ENCODE results near the gene RAB3A.
"Not testable (repeated sequence)": the region's sequence is repeated elsewhere in the genome, so short reads cannot be mapped to it uniquely, and the experiment has no call there.

The RAB3A gene

DNA sequence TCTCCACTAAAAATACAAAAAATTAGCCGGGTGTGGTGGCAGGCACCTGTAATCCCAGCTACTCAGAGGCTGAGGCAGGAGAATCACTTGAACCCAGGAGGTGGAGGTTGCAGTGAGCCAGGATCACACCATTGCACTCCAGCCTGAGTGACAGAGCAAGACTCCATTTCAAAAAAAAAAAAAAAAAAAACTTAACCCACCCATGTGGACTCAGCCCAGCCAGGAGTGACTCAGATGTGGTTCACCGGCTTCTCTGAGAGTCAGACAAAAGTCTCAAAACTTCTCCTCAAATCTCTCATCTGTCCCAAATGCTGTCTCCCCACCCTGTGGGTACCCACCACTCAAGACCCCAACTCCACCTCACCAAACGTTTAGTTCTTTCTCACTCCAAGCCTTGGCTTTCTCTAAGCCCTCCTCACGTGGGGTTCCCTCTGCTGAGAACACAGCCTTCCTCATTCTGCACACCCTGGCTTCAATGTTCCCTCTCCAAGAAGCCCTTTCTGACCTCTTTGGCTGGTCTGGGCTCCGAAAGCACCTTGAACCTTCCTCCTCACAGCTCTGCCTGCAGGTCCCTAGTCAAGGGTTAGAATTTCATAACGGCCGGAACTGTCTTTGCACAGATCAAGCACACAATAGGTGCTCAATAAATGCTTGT, 11.1 kb upstream of the RAB3A start:
- Histone ChIP-seq H3K9me3 (ENCODE audit: control insufficient read depth in 5 of 5, low read length in 5 of 5) (no peaks in the 10 kb centered on the region), H3K9ac (ENCODE audit: low read length in 5 of 5) (no peak overlapping the region), H3K4me1 (ENCODE audit: control insufficient read depth in 5 of 5, insufficient read depth in 5 of 5, low read length in 5 of 5) (no peaks in the 10 kb centered on the region), H3K27me3 (ENCODE audit: control insufficient read depth in 5 of 5, insufficient read depth in 4 of 5, low read length in 5 of 5) (peaks cover 0 to 20% (median 8%) of the 10 kb centered on the region in 5 donors), H3K27ac (ENCODE audit: low read depth, low read length) (no peak overlapping the region), H3K4me3 (ENCODE audit: low read depth in 1 of 5, low read length in 5 of 5) (no peak overlapping the region), H3K36me3 (ENCODE audit: control insufficient read depth in 5 of 5, insufficient read depth in 5 of 5, low read length in 5 of 5) (no peaks in the 10 kb centered on the region)

GRCh38 chr19:18211683-18212082, 7.8 kb upstream of the RAB3A start:
- Histone ChIP-seq H3K27ac (ENCODE audit: low read depth, low read length) (no peak overlapping the region), H3K36me3 (ENCODE audit: control insufficient read depth in 5 of 5, insufficient read depth in 5 of 5, low read length in 5 of 5) (no peaks in the 10 kb centered on the region), H3K4me1 (ENCODE audit: control insufficient read depth in 5 of 5, insufficient read depth in 5 of 5, low read length in 5 of 5) (no peaks in the 10 kb centered on the region), H3K9me3 (ENCODE audit: control insufficient read depth in 5 of 5, low read length in 5 of 5) (no peaks in the 10 kb centered on the region), H3K27me3 (ENCODE audit: control insufficient read depth in 5 of 5, insufficient read depth in 4 of 5, low read length in 5 of 5) (peaks cover 0 to 24% (median 9%) of the 10 kb centered on the region in 5 donors), H3K9ac (ENCODE audit: low read length in 5 of 5) (no peak overlapping the region), H3K4me3 (ENCODE audit: low read depth in 1 of 5, low read length in 5 of 5) (no peak overlapping the region)

- Histone ChIP-seq H3K4me1 (ENCODE audit: control insufficient read depth in 5 of 5, insufficient read depth in 5 of 5, low read length in 5 of 5) (peaks cover 0 to 12% (median 9%) of the 10 kb centered on the region in 5 donors), H3K27me3 (ENCODE audit: control insufficient read depth in 5 of 5, insufficient read depth in 4 of 5, low read length in 5 of 5) (peaks cover 0 to 24% (median 9%) of the 10 kb centered on the region in 5 donors)
- not testable (repeated sequence) for H3K9me3 ChIP-seq (ENCODE audit: control insufficient read depth in 5 of 5, low read length in 5 of 5); H3K4me3 ChIP-seq (ENCODE audit: low read depth in 1 of 5, low read length in 5 of 5); H3K36me3 ChIP-seq (ENCODE audit: control insufficient read depth in 5 of 5, insufficient read depth in 5 of 5, low read length in 5 of 5); H3K27ac ChIP-seq (ENCODE audit: low read depth, low read length); H3K9ac ChIP-seq (ENCODE audit: low read length in 5 of 5)
Observed at GRCh38 chr19:18209912-18210311, 6.1 kb upstream of the RAB3A start.

- H3K27ac ChIP-seq (ENCODE audit: low read depth, low read length) = no peak overlapping the region
- H3K4me1 ChIP-seq (ENCODE audit: control insufficient read depth in 5 of 5, insufficient read depth in 5 of 5, low read length in 5 of 5) = peaks cover under 1 to 22% (median 20%) of the 10 kb centered on the region in 5 donors
- H3K9ac ChIP-seq (ENCODE audit: low read length in 5 of 5) = no peak overlapping the region
- H3K36me3 ChIP-seq (ENCODE audit: control insufficient read depth in 5 of 5, insufficient read depth in 5 of 5, low read length in 5 of 5) = no peaks in the 10 kb centered on the region
- H3K9me3 ChIP-seq (ENCODE audit: control insufficient read depth in 5 of 5, low read length in 5 of 5) = no peaks in the 10 kb centered on the region
- no peak overlapping the region for H3K4me3 ChIP-seq (ENCODE audit: low read depth in 1 of 5, low read length in 5 of 5)
- peaks cover 0 to 21% (median 9%) of the 10 kb centered on the region in 5 donors for H3K27me3 ChIP-seq (ENCODE audit: control insufficient read depth in 5 of 5, insufficient read depth in 4 of 5, low read length in 5 of 5)
Observed at GRCh38 chr19:18208098-18208951, 4.5 kb upstream of the RAB3A start.

GRCh38 chr19:18206018-18206417, 2.2 kb upstream of the RAB3A start:
- no peak overlapping the region for H3K4me3 ChIP-seq (ENCODE audit: low read depth in 1 of 5, low read length in 5 of 5)
- H3K4me1 ChIP-seq (ENCODE audit: control insufficient read depth in 5 of 5, insufficient read depth in 5 of 5, low read length in 5 of 5) = peaks cover 3 to 31% (median 28%) of the 10 kb centered on the region in 5 donors
- no peaks in the 10 kb centered on the region for H3K9me3 ChIP-seq (ENCODE audit: control insufficient read depth in 5 of 5, low read length in 5 of 5)
- no peak overlapping the region for H3K9ac ChIP-seq (ENCODE audit: low read length in 5 of 5)
- peak overlapping the region; percentile 96 for H3K27ac ChIP-seq (ENCODE audit: low read depth, low read length)
- H3K36me3 ChIP-seq (ENCODE audit: control insufficient read depth in 5 of 5, insufficient read depth in 5 of 5, low read length in 5 of 5) = no peaks in the 10 kb centered on the region
- peaks cover 0 to 14% (median 3%) of the 10 kb centered on the region in 5 donors for H3K27me3 ChIP-seq (ENCODE audit: control insufficient read depth in 5 of 5, insufficient read depth in 4 of 5, low read length in 5 of 5)

GRCh38 chr19:18205200-18205892, 1.5 kb upstream of the RAB3A start:
- H3K4me3 ChIP-seq (ENCODE audit: low read depth in 1 of 5, low read length in 5 of 5) = peak overlapping the region; percentile 68 to 80 (median 74)
- peaks cover 0 to 8% (median 3%) of the 10 kb centered on the region in 5 donors for H3K27me3 ChIP-seq (ENCODE audit: control insufficient read depth in 5 of 5, insufficient read depth in 4 of 5, low read length in 5 of 5)
- H3K4me1 ChIP-seq (ENCODE audit: control insufficient read depth in 5 of 5, insufficient read depth in 5 of 5, low read length in 5 of 5) = peaks cover 3 to 31% (median 28%) of the 10 kb centered on the region in 5 donors
- peak overlapping the region; percentile 96 for H3K27ac ChIP-seq (ENCODE audit: low read depth, low read length)
- peak overlapping the region in 4 of 5 donors; percentile 83 to 90 (median 88) for H3K9ac ChIP-seq (ENCODE audit: low read length in 5 of 5)
- no peaks in the 10 kb centered on the region for H3K9me3 ChIP-seq (ENCODE audit: control insufficient read depth in 5 of 5, low read length in 5 of 5)
- peaks cover 0 to 3% (median under 1%) of the 10 kb centered on the region in 5 donors for H3K36me3 ChIP-seq (ENCODE audit: control insufficient read depth in 5 of 5, insufficient read depth in 5 of 5, low read length in 5 of 5)

GRCh38 chr19:18204394-18205199, 755 bp upstream of the RAB3A start:
- Histone ChIP-seq H3K4me3 (ENCODE audit: low read depth in 1 of 5, low read length in 5 of 5) (peak overlapping the region; percentile 68 to 80 (median 74)), H3K4me1 (ENCODE audit: control insufficient read depth in 5 of 5, insufficient read depth in 5 of 5, low read length in 5 of 5) (peaks cover 3 to 31% (median 28%) of the 10 kb centered on the region in 5 donors), H3K9me3 (ENCODE audit: control insufficient read depth in 5 of 5, low read length in 5 of 5) (no peaks in the 10 kb centered on the region), H3K9ac (ENCODE audit: low read length in 5 of 5) (peak overlapping the region; percentile 17 to 90 (median 87)), H3K27me3 (ENCODE audit: control insufficient read depth in 5 of 5, insufficient read depth in 4 of 5, low read length in 5 of 5) (peaks cover 0 to 4% (median 2%) of the 10 kb centered on the region in 5 donors), H3K27ac (ENCODE audit: low read depth, low read length) (peak overlapping the region; percentile 96), H3K36me3 (ENCODE audit: control insufficient read depth in 5 of 5, insufficient read depth in 5 of 5, low read length in 5 of 5) (peaks cover 0 to 6% (median 3%) of the 10 kb centered on the region in 5 donors)

DNA sequence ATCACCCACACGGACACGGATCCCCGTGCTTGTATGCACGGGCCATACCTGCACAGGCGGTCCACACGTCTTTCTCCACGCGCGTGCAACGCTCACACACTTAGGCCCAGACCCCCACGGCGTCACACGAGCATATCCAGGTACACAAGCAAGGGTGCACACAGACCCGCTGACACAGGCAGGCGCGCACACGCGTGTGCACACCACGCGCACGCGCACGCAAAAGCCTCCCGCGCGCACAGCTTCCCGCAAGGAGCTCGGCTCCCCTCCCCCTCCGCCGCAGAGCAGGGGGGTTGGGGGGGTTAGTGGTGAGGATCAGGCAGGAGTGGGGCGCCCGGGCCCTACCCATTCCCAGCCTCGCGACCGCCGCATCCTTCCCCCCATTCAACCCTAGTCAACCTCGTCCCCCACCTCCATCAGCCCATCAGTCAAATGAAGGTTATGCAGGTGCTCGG, 407 bp downstream of the RAB3A start:
- H3K27ac ChIP-seq (ENCODE audit: low read depth, low read length) = no peak overlapping the region
- H3K9me3 ChIP-seq (ENCODE audit: control insufficient read depth in 5 of 5, low read length in 5 of 5) = no peaks in the 10 kb centered on the region
- peak overlapping the region in 4 of 5 donors; percentile 78 to 86 (median 86) for H3K4me3 ChIP-seq (ENCODE audit: low read depth in 1 of 5, low read length in 5 of 5)
- H3K36me3 ChIP-seq (ENCODE audit: control insufficient read depth in 5 of 5, insufficient read depth in 5 of 5, low read length in 5 of 5) = peaks cover 0 to 13% (median 7%) of the 10 kb centered on the region in 5 donors
- peaks cover 3 to 31% (median 28%) of the 10 kb centered on the region in 5 donors for H3K4me1 ChIP-seq (ENCODE audit: control insufficient read depth in 5 of 5, insufficient read depth in 5 of 5, low read length in 5 of 5)
- peak overlapping the region in 3 of 5 donors; percentile 35 to 70 (median 66) for H3K9ac ChIP-seq (ENCODE audit: low read length in 5 of 5)
- H3K27me3 ChIP-seq (ENCODE audit: control insufficient read depth in 5 of 5, insufficient read depth in 4 of 5, low read length in 5 of 5) = peaks cover 0 to under 1% (median 0%) of the 10 kb centered on the region in 5 donors

- H3K27me3 ChIP-seq (ENCODE audit: control insufficient read depth in 5 of 5, insufficient read depth in 4 of 5, low read length in 5 of 5) = no peaks in the 10 kb centered on the region
- H3K9me3 ChIP-seq (ENCODE audit: control insufficient read depth in 5 of 5, low read length in 5 of 5) = no peaks in the 10 kb centered on the region
- H3K4me1 ChIP-seq (ENCODE audit: control insufficient read depth in 5 of 5, insufficient read depth in 5 of 5, low read length in 5 of 5) = peaks cover 3 to 31% (median 28%) of the 10 kb centered on the region in 5 donors
- no peak overlapping the region for H3K27ac ChIP-seq (ENCODE audit: low read depth, low read length)
- peaks cover 0 to 19% (median 11%) of the 10 kb centered on the region in 5 donors for H3K36me3 ChIP-seq (ENCODE audit: control insufficient read depth in 5 of 5, insufficient read depth in 5 of 5, low read length in 5 of 5)
- peak overlapping the region; percentile 62 to 86 (median 85) for H3K4me3 ChIP-seq (ENCODE audit: low read depth in 1 of 5, low read length in 5 of 5)
- peak overlapping the region in 2 of 5 donors; percentile 35 to 70 for H3K9ac ChIP-seq (ENCODE audit: low read length in 5 of 5)
Observed at GRCh38 chr19:18202778-18203407, 949 bp downstream of the RAB3A start.

Data from subcutaneous abdominal adipose tissue (tissue), 5 donors.